ENCODE data around the gene CNTNAP2. TPM values are rescaled to one million over a fixed set of nuclear protein-coding genes. Genes with fewer than 3 reads are reported as not detected.

Gene CNTNAP2
- total and polyA plus RNA-seq, 4 donors = 0.14 to 2.3 (median 1.1) TPM

DNA sequence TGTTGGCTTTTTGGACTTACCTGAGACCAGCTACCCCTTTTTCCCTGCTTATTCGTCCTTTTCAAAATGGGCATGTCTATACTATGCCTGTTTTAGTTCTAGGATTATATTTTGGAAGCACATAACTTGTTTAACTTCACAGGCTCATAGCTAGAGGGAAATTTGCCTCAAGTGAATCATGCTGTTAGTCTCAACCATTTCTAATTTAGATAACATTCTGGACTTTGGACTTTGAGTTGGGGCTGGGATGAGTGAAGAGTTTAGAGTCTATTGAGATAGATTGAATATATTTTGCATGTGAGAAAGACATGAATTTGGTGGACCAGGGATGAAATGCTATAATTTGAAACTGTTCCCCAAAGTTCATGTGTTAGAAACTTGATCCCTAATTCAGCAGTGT is 1919.3 kb downstream of the CNTNAP2 start:
- WGBS = 44% methylated on average over 1 of the region's 1 CpG
- no peaks in the 10 kb centered on the region for H3K36me3 ChIP-seq (ENCODE audit: control insufficient read depth in 4 of 4, insufficient read depth in 3 of 4, low read depth in 1 of 4, low read length in 3 of 4)
- no peak overlapping the region for H3K27ac ChIP-seq (ENCODE audit: low read depth in 1 of 2, low read length in 2 of 2)
- no peak overlapping the region for H3K9ac ChIP-seq (ENCODE audit: low read depth in 1 of 2, low read length in 2 of 2)
- TF ChIP-seq MAX (IDR thresholded peaks at IDR 0.05) = no peak
- peak in 1 of 2 donors; percentile 13 for TF ChIP-seq HNF4A (conservative IDR thresholded peaks at IDR 0.05)
- H3K4me3 ChIP-seq (ENCODE audit: low read depth in 1 of 3, low read length in 3 of 3) = no peak overlapping the region
- peaks cover 0 to 3% (median 0%) of the 10 kb centered on the region in 4 donors for H3K27me3 ChIP-seq (ENCODE audit: control insufficient read depth in 4 of 4, insufficient read depth in 4 of 4, low read length in 3 of 4)
- no peak for DNase-seq (ENCODE audit: low spot score)
- H3K9me3 ChIP-seq (ENCODE audit: control insufficient read depth in 4 of 4, low read length in 3 of 4) = no peaks in the 10 kb centered on the region
- H3K4me1 ChIP-seq (ENCODE audit: control insufficient read depth in 4 of 4, insufficient read depth in 4 of 4, low read length in 3 of 4) = no peaks in the 10 kb centered on the region

GRCh38 chr7:148037044-148037443 is 1920.4 kb downstream of the CNTNAP2 start:
- 80% methylated on average over 2 of the region's 2 CpGs for WGBS
- TF ChIP-seq, protein P1, sequence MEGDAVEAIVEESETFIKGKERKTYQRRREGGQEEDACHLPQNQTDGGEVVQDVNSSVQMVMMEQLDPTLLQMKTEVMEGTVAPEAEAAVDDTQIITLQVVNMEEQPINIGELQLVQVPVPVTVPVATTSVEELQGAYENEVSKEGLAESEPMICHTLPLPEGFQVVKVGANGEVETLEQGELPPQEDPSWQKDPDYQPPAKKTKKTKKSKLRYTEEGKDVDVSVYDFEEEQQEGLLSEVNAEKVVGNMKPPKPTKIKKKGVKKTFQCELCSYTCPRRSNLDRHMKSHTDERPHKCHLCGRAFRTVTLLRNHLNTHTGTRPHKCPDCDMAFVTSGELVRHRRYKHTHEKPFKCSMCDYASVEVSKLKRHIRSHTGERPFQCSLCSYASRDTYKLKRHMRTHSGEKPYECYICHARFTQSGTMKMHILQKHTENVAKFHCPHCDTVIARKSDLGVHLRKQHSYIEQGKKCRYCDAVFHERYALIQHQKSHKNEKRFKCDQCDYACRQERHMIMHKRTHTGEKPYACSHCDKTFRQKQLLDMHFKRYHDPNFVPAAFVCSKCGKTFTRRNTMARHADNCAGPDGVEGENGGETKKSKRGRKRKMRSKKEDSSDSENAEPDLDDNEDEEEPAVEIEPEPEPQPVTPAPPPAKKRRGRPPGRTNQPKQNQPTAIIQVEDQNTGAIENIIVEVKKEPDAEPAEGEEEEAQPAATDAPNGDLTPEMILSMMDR (IDR thresholded peaks at IDR 0.05; ENCODE audit: low read depth, low read length, missing input control) = no peak
- no peak for TF ChIP-seq ATF3 (IDR thresholded peaks at IDR 0.05)
- TF ChIP-seq, protein P2, sequence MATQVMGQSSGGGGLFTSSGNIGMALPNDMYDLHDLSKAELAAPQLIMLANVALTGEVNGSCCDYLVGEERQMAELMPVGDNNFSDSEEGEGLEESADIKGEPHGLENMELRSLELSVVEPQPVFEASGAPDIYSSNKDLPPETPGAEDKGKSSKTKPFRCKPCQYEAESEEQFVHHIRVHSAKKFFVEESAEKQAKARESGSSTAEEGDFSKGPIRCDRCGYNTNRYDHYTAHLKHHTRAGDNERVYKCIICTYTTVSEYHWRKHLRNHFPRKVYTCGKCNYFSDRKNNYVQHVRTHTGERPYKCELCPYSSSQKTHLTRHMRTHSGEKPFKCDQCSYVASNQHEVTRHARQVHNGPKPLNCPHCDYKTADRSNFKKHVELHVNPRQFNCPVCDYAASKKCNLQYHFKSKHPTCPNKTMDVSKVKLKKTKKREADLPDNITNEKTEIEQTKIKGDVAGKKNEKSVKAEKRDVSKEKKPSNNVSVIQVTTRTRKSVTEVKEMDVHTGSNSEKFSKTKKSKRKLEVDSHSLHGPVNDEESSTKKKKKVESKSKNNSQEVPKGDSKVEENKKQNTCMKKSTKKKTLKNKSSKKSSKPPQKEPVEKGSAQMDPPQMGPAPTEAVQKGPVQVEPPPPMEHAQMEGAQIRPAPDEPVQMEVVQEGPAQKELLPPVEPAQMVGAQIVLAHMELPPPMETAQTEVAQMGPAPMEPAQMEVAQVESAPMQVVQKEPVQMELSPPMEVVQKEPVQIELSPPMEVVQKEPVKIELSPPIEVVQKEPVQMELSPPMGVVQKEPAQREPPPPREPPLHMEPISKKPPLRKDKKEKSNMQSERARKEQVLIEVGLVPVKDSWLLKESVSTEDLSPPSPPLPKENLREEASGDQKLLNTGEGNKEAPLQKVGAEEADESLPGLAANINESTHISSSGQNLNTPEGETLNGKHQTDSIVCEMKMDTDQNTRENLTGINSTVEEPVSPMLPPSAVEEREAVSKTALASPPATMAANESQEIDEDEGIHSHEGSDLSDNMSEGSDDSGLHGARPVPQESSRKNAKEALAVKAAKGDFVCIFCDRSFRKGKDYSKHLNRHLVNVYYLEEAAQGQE (IDR thresholded peaks at IDR 0.05) = no peak
- TF ChIP-seq JUND (IDR thresholded peaks at IDR 0.05) = no peak
- TF ChIP-seq RAD21 (IDR thresholded peaks at IDR 0.05) = no peak
- no peak for TF ChIP-seq NR2F2 (IDR thresholded peaks at IDR 0.05)
- no peak for TF ChIP-seq RXRA (IDR thresholded peaks at IDR 0.05)
- TF ChIP-seq TAF1 (conservative IDR thresholded peaks at IDR 0.05) = no peak
- TF ChIP-seq FOXA2 (IDR thresholded peaks at IDR 0.05) = no peak
- TF ChIP-seq, protein P3, sequence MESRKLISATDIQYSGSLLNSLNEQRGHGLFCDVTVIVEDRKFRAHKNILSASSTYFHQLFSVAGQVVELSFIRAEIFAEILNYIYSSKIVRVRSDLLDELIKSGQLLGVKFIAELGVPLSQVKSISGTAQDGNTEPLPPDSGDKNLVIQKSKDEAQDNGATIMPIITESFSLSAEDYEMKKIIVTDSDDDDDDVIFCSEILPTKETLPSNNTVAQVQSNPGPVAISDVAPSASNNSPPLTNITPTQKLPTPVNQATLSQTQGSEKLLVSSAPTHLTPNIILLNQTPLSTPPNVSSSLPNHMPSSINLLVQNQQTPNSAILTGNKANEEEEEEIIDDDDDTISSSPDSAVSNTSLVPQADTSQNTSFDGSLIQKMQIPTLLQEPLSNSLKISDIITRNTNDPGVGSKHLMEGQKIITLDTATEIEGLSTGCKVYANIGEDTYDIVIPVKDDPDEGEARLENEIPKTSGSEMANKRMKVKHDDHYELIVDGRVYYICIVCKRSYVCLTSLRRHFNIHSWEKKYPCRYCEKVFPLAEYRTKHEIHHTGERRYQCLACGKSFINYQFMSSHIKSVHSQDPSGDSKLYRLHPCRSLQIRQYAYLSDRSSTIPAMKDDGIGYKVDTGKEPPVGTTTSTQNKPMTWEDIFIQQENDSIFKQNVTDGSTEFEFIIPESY (IDR thresholded peaks at IDR 0.05) = no peak
- no peak for TF ChIP-seq YY1 (IDR thresholded peaks at IDR 0.05)
- TF ChIP-seq MAX (IDR thresholded peaks at IDR 0.05) = no peak
- no peak for TF ChIP-seq HNF4A (conservative IDR thresholded peaks at IDR 0.05)
- TF ChIP-seq FOXA1 (IDR thresholded peaks at IDR 0.05) = no peak
- TF ChIP-seq SP1 (IDR thresholded peaks at IDR 0.05) = no peak
- no peak overlapping the region for H3K4me3 ChIP-seq (ENCODE audit: low read depth in 1 of 3, low read length in 3 of 3)
- no peaks in the 10 kb centered on the region for H3K27me3 ChIP-seq (ENCODE audit: control insufficient read depth in 4 of 4, insufficient read depth in 4 of 4, low read length in 3 of 4)
- H3K9ac ChIP-seq (ENCODE audit: low read depth in 1 of 2, low read length in 2 of 2) = no peak overlapping the region
- H3K4me1 ChIP-seq (ENCODE audit: control insufficient read depth in 4 of 4, insufficient read depth in 4 of 4, low read length in 3 of 4) = no peaks in the 10 kb centered on the region
- H3K27ac ChIP-seq (ENCODE audit: low read depth in 1 of 2, low read length in 2 of 2) = no peak overlapping the region
- no peaks in the 10 kb centered on the region for H3K9me3 ChIP-seq (ENCODE audit: control insufficient read depth in 4 of 4, low read length in 3 of 4)
- no peak for DNase-seq (ENCODE audit: low spot score)
- no peaks in the 10 kb centered on the region for H3K36me3 ChIP-seq (ENCODE audit: control insufficient read depth in 4 of 4, insufficient read depth in 3 of 4, low read depth in 1 of 4, low read length in 3 of 4)
